Loucy (cell line): ENCODE data around the gene PRRC2A.

Experiments used
- EZH2phosphoT487 ChIP-seq: fragments of 200-600 bp; IDR thresholded peaks from 2 replicates; pipeline ENCODE4 v1.6.1; 2018; ENCODE audit warnings: antibody characterized with exemption, mild to moderate bottlenecking, moderate library complexity, borderline replicate concordance
- TF ChIP-seq, protein P1 (sequence below): fragments of 200-600 bp; sonication (generic); conservative IDR thresholded peaks from 2 replicates; pipeline ENCODE4 v1.5.1; 2014; ENCODE audit warnings: mild to moderate bottlenecking, antibody characterized with exemption, low read length

- TF ChIP-seq, protein P1, sequence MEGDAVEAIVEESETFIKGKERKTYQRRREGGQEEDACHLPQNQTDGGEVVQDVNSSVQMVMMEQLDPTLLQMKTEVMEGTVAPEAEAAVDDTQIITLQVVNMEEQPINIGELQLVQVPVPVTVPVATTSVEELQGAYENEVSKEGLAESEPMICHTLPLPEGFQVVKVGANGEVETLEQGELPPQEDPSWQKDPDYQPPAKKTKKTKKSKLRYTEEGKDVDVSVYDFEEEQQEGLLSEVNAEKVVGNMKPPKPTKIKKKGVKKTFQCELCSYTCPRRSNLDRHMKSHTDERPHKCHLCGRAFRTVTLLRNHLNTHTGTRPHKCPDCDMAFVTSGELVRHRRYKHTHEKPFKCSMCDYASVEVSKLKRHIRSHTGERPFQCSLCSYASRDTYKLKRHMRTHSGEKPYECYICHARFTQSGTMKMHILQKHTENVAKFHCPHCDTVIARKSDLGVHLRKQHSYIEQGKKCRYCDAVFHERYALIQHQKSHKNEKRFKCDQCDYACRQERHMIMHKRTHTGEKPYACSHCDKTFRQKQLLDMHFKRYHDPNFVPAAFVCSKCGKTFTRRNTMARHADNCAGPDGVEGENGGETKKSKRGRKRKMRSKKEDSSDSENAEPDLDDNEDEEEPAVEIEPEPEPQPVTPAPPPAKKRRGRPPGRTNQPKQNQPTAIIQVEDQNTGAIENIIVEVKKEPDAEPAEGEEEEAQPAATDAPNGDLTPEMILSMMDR: no peak
- no peak for TF ChIP-seq EZH2phosphoT487
These were observed 10.7 kb downstream of the PRRC2A start for GRCh38 chr6:31631209-31631608.
